PC-3 (cell line): ENCODE results near the gene SLC45A1.

Source experiments
- EZH2 ChIP-seq: fragments of 300-600 bp; sonication (generic); IDR thresholded peaks from one replicate; pipeline ENCODE4 v1.6.1; 2017; ENCODE audit warnings: antibody characterized with exemption, mild to moderate bottlenecking, low read length; ENCODE audit not compliant: unreplicated experiment
- TF ChIP-seq, protein P1 (sequence below): fragments of 300-600 bp; sonication (generic); conservative IDR thresholded peaks from 2 replicates; pipeline ENCODE4 v1.5.1; 2017; ENCODE audit warnings: antibody characterized with exemption, low read depth, mild to moderate bottlenecking, low read length

GRCh38 chr1:8357329-8358101 lies 39.6 kb downstream of the SLC45A1 start:
- TF ChIP-seq, protein P1, sequence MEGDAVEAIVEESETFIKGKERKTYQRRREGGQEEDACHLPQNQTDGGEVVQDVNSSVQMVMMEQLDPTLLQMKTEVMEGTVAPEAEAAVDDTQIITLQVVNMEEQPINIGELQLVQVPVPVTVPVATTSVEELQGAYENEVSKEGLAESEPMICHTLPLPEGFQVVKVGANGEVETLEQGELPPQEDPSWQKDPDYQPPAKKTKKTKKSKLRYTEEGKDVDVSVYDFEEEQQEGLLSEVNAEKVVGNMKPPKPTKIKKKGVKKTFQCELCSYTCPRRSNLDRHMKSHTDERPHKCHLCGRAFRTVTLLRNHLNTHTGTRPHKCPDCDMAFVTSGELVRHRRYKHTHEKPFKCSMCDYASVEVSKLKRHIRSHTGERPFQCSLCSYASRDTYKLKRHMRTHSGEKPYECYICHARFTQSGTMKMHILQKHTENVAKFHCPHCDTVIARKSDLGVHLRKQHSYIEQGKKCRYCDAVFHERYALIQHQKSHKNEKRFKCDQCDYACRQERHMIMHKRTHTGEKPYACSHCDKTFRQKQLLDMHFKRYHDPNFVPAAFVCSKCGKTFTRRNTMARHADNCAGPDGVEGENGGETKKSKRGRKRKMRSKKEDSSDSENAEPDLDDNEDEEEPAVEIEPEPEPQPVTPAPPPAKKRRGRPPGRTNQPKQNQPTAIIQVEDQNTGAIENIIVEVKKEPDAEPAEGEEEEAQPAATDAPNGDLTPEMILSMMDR = no peak
- no peak for TF ChIP-seq EZH2
